HCT116 (cell line): ENCODE measurements around the gene ZCCHC17.

Experiments
- EZH2 ChIP-seq: fragments of 200-600 bp; sonication (generic); IDR thresholded peaks from 2 replicates; pipeline ENCODE4 v1.6.1; 2017; ENCODE audit warnings: antibody characterized with exemption, mixed run types
- RAD21 ChIP-seq: IDR thresholded peaks from 2 replicates; pipeline ENCODE4 v1.6.1; 2012; ENCODE audit warnings: low read depth, mild to moderate bottlenecking
- ZNF274 ChIP-seq: fragments of 200-500 bp; sonication (Bioruptor generic); IDR thresholded peaks from 2 replicates; pipeline ENCODE4 v1.6.1; 2014; ENCODE audit warnings: mild to moderate bottlenecking, low read depth, low read length, inconsistent platforms
- TF ChIP-seq, protein P1 (sequence below), 3 experiments: fragments of 200-600 bp in 1 of 3; sonication (generic) in 1 of 3; IDR thresholded peaks in 2 of 3; conservative IDR thresholded peaks in 1 of 3; 2 replicates each; pipeline ENCODE4 v1.5.1; 2012 to 2017; ENCODE audit warnings: low read depth in 2 of 3, low read length in 2 of 3, antibody characterized with exemption in 1 of 3, borderline replicate concordance in 1 of 3, control low read depth in 1 of 3, mild to moderate bottlenecking in 1 of 3, mixed read lengths in 1 of 3, mixed run types in 1 of 3, moderate library complexity in 1 of 3; ENCODE audit not compliant: insufficient read depth in 1 of 3

DNA sequence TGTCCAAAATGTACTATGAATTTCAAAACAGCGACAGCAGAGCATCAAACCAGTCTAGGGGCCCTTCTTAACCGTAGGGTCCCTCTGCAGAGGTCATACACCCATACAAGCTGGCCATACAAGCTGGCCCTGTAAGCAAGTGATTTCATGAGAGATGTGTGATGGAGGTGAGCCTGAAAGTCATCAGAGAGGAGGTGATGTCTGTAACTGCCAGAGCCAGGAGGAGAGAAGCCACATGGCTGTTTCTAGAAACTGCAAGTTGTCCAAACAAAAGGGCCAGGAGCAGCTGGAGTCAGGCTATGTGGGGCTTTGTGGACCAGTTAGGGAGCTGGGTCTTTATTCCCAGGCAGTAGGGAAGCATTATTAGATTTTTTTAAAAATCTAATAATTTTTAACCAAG is 101.4 kb downstream of the ZCCHC17 start:
- TF ChIP-seq EZH2 = no peak
- TF ChIP-seq, protein P1, sequence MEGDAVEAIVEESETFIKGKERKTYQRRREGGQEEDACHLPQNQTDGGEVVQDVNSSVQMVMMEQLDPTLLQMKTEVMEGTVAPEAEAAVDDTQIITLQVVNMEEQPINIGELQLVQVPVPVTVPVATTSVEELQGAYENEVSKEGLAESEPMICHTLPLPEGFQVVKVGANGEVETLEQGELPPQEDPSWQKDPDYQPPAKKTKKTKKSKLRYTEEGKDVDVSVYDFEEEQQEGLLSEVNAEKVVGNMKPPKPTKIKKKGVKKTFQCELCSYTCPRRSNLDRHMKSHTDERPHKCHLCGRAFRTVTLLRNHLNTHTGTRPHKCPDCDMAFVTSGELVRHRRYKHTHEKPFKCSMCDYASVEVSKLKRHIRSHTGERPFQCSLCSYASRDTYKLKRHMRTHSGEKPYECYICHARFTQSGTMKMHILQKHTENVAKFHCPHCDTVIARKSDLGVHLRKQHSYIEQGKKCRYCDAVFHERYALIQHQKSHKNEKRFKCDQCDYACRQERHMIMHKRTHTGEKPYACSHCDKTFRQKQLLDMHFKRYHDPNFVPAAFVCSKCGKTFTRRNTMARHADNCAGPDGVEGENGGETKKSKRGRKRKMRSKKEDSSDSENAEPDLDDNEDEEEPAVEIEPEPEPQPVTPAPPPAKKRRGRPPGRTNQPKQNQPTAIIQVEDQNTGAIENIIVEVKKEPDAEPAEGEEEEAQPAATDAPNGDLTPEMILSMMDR (IDR thresholded peaks at IDR 0.05 in 2 of 3, conservative IDR thresholded peaks at IDR 0.05 in 1 of 3; ENCODE audit: borderline replicate concordance in 1 of 3, insufficient read depth in 1 of 3, low read depth in 2 of 3, low read length in 2 of 3) = no peak
- TF ChIP-seq ZNF274 = no peak
- no peak for TF ChIP-seq RAD21
